Measurements from ENCODE around the gene EPAS1.

- TF ChIP-seq ZNF274 (IDR thresholded peaks at IDR 0.05; ENCODE audit: low read depth, low read length), result no peak
- no peak for TF ChIP-seq YY1 (IDR thresholded peaks at IDR 0.05; ENCODE audit: insufficient read depth, insufficient read length)
- no peak for TF ChIP-seq SUZ12 (IDR thresholded peaks at IDR 0.05; ENCODE audit: extremely low read depth, insufficient read depth, insufficient read length)
These were observed 19.9 kb downstream of the EPAS1 start for GRCh38 chr2:46317094-46317486.
